NCI-H345 (cell line): ENCODE results near the gene SGF29.
"Not testable (repeated sequence)": the region's sequence is repeated elsewhere in the genome, so short reads cannot be mapped to it uniquely, and the experiment has no call there.

ENCODE experiments used
- DNase-seq: peaks from one replicate; lab custom pipeline; 2025; lab: John Stamatoyannopoulos, UW

SGF29 gene

GRCh38 chr16:28532940-28533647 lies 20.6 kb upstream of the SGF29 start:
- DNase-seq = no peak

DNA sequence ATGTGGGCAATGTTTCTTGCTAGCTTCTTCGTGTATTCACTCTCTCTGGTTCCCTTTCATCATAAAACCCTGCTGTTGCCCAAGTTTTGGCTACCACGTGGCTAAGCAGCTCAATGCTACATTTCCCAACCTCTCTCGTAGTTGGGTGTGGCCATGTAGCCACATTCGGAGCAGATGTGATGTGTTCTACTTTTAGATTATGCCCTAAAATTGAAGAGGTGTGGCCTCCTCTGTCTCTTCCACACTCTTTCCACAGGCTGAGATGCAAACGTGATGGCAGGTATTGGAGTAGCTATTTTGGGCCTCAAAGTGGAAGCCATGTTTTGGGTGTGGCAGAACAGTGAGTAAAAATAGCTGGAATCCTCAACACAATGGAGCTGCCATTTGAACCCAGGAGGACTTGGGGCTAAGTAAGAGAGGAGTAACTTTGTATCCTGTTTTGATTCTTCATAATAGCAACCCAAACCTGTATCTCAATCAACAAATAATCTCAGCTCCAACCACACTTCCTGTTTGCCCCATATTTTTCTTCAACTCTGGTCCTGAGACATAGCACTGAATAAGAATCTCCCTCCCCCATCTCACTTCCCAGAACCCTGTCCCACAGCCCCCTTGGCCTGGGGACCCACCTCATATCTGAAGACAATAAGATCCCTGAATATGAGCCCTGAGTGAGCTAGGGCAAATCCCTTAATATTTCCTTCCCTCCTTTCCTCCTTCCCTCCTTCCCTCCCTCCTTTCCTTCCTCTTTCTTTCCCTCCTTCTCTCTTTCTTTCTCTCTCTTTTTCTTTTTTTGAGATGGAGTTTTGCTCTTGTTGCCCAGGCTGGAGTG lies 19.0 kb upstream of the SGF29 start:
- DNase-seq = no peak

DNA sequence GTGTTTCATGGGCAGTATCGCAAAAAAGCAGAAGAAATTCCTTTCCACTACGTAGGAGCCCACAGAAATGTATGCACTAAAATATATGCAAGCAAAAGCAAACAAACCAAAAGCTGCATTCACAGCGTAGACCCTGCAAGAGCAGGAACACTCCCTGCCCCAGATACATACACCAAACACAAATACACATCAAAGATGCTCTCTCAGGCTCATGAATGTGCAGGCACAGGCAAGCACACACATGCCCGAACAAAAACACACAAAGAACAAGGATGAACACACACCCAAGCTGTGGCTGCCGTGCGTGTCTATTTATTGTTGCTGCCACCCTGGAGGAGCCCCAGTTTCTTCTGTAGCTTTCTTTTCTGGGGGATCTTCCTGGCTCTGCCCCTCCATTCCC lies 16.6 kb upstream of the SGF29 start:
- peak; percentile 13 for DNase-seq

DNA sequence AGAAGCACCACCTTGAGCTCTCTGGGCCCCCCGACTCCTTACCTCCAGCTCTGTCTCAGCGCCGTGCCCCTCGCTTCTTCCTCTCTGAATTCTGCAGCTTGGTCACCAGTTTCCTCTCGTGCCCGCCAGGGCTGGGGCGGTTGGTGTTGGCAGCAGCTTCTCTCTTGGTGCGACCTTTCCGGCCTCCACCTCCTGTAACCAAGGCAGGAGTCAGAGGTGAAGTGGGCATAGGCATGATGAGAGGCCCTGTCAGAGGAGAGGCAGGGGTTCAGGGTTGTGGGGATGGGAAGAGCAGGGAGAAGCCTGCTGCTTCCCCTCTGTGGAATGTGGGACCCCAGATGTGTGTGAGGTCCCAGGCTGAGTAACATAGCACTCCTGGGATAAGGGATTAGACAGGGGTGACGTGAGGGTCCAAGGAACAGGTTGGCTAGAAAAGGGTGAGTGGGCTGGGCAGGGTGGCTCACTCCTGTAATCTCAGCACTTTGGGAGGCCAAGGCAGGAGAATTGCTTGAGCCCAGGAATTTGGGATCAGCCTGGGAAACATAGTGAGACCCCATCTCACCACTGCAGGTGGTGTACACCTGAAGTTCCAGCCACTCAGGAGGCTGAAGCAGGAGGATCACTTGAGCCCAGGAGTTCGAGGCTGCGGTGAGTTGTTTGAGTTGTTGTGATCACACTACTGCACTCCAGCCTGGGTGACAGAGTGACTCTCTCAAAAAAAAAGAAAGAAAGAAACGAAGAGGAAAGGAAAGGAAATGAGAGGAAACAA lies 15.6 kb upstream of the SGF29 start:
- DNase-seq = no peak

DNA sequence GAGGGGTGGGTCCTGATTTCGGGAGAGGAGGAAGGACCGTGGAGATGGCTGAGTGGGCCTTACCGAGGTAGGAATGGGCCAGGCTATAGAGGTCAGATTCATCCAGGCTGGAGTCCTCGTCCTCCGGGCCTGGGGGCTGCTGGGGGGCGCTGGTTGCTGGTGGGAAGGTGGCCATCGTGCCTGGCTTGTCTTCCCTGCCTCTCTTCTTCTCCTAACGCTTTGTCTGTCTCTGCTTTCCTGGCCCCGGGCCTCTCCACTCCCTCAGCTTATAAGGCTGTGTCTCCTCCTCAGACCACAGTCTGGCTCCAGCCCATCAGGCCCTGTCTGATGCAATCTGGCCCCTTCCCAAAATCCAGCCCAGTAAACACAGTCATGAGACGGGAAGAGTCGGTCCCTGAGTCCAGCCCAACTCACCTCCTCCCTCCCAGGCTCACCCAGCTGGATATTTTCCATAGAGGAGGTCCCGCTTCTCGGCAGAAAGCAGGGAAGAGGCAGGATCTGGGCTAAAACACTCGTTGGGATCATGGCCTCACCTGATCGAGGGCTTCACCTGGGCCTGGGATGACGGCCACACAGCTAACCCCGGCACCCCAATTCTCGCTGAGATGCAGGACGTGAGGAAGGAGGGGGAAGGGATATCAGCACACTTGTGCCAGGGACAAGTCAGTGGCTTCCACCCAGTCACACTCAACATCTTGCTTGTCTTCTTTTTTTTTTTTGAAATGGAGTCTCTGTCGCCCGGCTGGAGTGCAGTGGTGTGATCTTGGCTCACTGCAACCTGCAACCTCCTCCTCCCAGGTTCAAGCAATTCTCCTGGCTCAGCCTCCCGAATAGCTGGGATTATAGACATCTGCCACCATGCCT lies 14.8 kb upstream of the SGF29 start, which contains the start of gene NUPR1:
Gene NUPR1, minus strand, starts transcription at position 242 of the 864 bp plus-strand sequence. Its CDS starts 67 bp downstream, at position 175.
- DNase-seq = no peak

GRCh38 chr16:28540346-28540745 lies 13.4 kb upstream of the SGF29 start:
- DNase-seq = no peak

GRCh38 chr16:28542646-28543045 lies 11.1 kb upstream of the SGF29 start:
- no peak for DNase-seq

DNA sequence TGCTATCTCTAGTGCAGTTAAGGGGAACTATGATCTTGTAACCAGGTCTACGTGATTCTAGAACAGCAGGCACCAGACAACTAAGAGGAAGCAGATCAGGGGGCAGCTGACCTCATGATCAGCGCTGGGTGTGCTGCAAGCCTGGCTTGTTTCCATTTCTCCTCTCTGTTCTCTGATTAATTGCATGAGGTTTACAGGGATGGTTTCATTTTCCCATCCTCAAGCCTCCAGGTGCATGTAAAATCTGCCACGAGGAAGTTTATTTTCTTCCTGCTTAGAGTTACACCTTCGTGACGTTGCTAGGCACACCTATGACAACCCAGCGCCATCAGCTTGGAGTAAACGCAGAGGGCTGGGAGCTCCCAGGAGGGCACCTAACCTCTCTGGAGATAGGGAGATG lies 10.6 kb upstream of the SGF29 start:
- DNase-seq = no peak

- DNase-seq = no peak
These were observed 8.7 kb upstream of the SGF29 start for GRCh38 chr16:28544998-28545397.

GRCh38 chr16:28545964-28546363 lies 7.8 kb upstream of the SGF29 start:
- not testable (repeated sequence) for DNase-seq

- no peak for DNase-seq
These were observed 7.1 kb upstream of the SGF29 start for GRCh38 chr16:28546626-28547025.

GRCh38 chr16:28548306-28548802 lies 5.4 kb upstream of the SGF29 start:
- DNase-seq = no peak

DNA sequence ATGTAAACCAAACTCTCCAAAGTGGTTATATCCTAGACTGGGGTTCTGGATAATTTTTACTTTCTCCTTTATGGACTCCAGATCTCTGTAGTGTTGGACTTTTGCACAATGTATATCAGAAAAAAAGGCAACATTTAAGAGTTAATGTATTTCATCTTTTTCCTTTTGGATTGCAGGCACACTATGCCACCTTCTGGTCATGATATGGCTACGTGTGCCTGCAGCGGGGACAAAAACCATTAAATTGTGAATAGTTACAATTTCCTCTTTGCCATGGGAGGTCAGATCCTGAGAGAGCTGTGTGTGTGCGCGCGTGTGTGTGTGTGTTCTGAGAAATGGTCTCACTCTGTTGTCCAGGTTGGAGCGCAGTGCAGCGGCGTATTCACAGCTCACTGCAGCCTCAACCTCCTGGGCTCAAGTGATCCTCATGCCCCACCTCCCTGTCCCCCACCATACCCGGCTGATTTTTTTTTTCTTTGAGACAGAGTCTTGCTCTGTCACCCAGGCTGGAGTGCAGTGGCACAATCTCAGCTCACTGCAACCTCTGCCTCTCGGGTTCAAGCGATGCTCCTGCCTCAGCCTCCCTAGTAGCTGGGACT lies 4.3 kb upstream of the SGF29 start:
- DNase-seq = peak; percentile 2

DNA sequence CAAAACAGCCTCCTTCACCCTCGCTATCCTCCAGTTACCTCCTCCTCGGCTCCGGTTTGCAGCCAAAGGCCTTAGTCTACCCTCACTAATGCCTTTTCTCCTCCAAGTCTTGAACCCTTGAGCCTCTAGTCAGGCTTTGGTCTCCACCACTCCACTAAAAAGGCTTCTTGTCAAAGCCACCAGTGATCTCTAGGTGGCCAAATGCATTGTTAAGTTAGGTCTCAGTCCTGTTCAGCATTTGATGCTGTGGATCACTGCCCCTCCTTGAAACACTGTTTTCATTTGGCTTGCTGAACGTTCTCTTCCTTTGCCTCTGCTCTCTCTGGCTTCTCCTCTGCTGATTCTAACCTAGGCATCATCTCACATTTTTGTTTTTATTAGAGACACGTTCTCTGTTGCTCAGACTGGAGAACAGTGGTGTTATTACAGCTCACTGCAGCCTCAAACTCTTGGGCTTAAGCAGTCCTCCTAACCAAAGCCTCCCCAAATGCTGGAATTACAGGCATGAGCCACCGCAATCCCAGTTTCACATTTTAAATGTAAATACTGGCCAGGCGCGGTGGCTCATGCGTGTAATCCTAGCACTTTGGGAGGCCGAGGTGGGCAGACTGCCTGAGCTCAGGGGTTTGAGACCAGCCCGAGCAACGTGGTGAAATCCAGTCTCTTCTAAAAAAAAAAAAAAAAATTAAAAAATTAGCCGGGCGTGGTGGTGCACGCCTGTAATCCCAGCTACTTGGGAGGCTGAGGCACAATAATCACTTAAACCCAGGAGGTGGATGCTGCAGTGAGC lies 1.1 kb downstream of the SGF29 start:
- no peak for DNase-seq

GRCh38 chr16:28555561-28555960 lies 1.8 kb downstream of the SGF29 start:
- no peak for DNase-seq

DNA sequence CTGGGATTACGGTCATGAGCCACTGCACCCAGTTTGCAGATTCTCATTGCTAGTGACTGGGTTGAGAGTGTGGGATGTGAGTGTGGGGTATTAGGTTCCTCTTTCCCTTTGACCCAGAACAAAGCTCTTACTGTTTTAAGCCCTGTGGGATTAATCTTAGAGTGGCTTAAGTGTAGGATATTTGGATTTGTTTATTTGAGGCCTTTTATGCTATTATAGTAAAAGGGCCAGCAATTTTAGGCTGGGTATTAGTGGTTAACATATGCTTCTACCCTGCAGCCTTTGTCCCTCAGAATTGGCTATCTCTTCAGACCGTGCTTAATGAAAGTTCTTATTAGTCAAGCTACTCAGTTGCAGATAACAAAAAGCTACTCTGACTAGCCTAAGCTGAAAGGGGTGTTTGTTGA lies 3.2 kb downstream of the SGF29 start:
- DNase-seq = no peak

DNA sequence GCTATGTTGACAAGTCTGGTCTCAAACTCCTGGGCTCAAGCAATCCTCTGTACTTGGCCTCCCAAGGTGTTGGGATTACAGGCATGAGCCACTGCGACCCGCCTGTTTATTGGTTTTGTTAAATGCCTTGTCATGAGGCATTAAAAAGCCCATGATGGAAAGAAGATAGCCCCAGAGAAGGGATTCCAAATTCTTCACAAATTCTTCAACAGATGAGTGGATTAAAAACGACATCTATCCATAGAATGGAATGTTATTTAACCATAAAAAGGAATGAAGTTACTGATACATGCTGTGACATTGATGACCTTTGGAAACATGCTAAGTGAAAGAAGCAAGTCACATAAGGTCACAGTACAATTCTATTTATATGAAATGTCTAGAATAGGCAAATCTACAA lies 4.7 kb downstream of the SGF29 start:
- DNase-seq = no peak

DNA sequence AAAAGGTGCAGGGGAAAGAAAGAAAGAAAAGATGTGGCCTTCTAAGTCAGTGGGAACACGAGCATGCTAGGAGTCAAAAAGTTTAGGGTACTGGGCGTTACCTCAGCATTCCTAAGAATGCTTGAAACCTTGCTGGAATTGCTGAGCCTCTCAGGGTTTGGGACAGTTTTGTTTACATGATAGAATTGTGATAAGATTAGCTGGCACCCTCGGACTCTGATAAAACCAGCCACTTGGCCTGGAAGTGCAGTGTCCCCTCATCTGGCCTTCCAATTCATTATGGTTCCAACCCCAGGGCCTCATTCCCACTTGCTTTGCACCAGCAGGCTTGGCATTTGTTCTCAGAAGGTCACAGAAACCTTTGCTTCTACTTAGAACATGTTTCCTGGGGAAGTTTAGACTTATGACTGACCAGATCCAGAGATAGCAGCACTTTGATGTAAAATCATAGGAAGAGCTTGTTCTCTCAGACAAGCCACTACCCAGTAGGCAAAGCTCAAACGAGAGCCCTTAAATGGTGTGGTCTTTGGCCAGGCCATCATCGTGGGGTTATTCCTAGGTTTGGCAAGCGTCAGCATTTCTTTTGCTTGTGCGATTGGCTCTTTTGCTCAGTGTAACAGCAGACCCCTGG lies 8.0 kb downstream of the SGF29 start:
- no peak for DNase-seq

- no peak for DNase-seq
These were observed 8.5 kb downstream of the SGF29 start for GRCh38 chr16:28562199-28562598.

- DNase-seq = no peak
These were observed 9.5 kb downstream of the SGF29 start for GRCh38 chr16:28563218-28563617.
